Heart left ventricle (tissue), 13 donors: ENCODE data around the gene AK3.
A peak's percentile ranks its signal among the peaks of the same experiment; 100 is the strongest.

Experiments used
- CTCF ChIP-seq, 12 donors: fragments of 200-600 bp; sonication (generic) in 4 of 12; IDR thresholded peaks; one replicate each; pipeline versions ENCODE4 v1.5.0 to v1.8.0; 2018 to 2022; ENCODE audit warnings: antibody characterized with exemption in 12 of 12, mild to moderate bottlenecking in 5 of 12
- POLR2A ChIP-seq, 2 donors: fragments of 450-650 bp; IDR thresholded peaks; one replicate each; pipeline ENCODE4 v1.6.1; 2017; ENCODE audit warnings: antibody characterized with exemption in 2 of 2, mild to moderate bottlenecking in 2 of 2, moderate library complexity in 2 of 2
- donor health status: ischemic (EF 13 %, LVEDD 7.1; RV severe dilation, severe dysfunction).
- donor health status: DM: no; HTN: yes; CAD: no.
- donor health status: DM: no; HTN: no; CAD: no.
- donor health status: ischemic (EF 25% LVEDD 6.9; RV normal size, moderate dysfunction).
- donor health status: ischemic (EF 25% LVEDD 5.7; RV mildly dilated, moderate dysfunction).
- donor health status: ischemic (EF 35%, LVEDD 5.7; RV mildly dilated, moderate dysfunction).
- donor health status: nonischemic (EF 11% LVEDD 7.7; RV severe dilation, severe dysfunction).
- donor health status: DM: yes; HTN: yes; CAD: no.
- donor health status: PGD.
- donor health status: ischemic (EF 29% LVEDD 5.4; RV normal size, mild dysfunction).
- donor health status: nonischemic (EF 23%, LVEDD 6.1; RV moderate dilation, normal function).

GRCh38 chr9:4740638-4741364 is at the start of gene AK3:
- TF ChIP-seq CTCF (IDR thresholded peaks at IDR 0.05) = peak in 10 of 12 donors; percentile 16 to 60 (median 34)
- TF ChIP-seq POLR2A (IDR thresholded peaks at IDR 0.05) = peak in 1 of 2 donors; percentile 87
